Fibroblast of skin of left quadriceps (primary cell): ENCODE measurements around the gene FAM229A.
"Not testable (repeated sequence)": the region's sequence is repeated elsewhere in the genome, so short reads cannot be mapped to it uniquely, and the experiment has no call there.

Experiments used
- DNase-seq, 2 experiments: peaks; one replicate each; pipeline ENCODE4 v3.0.0-alpha.2; 2013; ENCODE audit warnings: low read depth in 2 of 2

Gene FAM229A, protein sequence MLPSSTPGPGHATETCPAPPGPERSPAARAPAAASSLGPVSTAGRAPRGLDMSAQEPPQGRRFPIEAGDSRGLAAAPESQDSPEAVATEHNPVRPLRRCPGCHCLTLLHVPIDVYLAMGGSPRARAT

DNA sequence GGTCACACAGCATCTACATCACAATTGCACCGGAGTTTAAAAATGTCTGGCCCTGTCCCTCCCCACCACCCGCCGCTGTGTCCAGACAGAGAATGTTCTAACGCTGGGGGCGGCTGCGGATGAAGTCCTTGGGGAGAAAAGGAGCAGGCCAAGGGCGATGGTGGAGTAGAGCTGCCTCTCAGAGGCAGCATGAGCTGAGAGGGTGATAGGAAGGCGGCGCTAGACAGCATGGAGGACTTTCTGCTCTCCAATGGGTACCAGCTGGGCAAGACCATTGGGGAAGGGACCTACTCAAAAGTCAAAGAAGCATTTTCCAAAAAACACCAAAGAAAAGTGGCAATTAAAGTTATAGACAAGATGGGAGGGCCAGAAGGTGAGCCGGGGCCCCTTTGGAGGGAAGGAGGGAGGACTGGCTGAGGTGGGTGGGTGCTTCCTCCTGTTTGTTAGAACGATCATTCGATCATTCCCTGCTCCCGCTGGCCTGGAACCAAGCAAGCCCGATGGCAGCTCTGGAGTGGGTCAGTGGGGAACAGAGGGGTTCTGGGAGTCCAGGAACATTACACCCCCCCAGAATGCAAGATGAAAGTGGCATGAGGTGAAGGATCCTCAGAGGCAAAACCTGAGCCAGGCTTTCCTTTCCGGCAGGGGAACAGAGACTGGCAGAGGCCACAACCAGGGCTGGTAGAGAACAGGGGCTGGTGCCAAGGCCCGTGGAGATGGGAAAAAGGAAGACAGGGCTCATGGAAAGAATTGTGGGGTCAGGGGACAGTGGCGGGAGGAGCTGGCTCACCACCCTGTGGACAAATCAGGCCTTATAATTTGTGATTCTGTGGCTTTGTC is at the start of gene FAM229A, which contains the start of gene TSSK3:
Gene FAM229A, minus strand, starts transcription at position 12 of the 840 bp plus-strand sequence. CDS start 394 bp downstream, outside the sequence.
Gene TSSK3, plus strand, starts transcription at position 66 of the 840 bp plus-strand sequence. Its CDS starts 163 bp downstream, at position 229.
- DNase-seq = no peak

DNA sequence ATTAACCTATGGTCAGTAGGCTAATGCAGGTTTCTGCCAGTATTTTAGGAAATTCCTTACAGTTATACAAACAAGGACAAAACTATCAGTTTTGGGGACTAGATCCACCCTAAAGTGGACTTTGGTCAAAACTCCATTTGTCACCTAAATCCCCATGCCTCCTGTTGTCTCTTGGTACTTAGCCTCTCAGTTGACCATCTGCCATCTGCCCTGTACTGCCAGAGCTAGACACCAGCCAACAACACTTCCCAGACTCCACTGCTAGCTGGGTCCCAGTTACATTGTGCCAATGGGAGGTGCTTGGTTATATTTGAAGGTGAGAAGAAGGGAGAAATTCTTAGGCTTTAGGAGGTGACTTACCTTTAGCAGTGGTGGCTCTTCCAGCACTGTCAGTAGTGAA is 49.0 kb upstream of the FAM229A start:
- DNase-seq = no peak

DNA sequence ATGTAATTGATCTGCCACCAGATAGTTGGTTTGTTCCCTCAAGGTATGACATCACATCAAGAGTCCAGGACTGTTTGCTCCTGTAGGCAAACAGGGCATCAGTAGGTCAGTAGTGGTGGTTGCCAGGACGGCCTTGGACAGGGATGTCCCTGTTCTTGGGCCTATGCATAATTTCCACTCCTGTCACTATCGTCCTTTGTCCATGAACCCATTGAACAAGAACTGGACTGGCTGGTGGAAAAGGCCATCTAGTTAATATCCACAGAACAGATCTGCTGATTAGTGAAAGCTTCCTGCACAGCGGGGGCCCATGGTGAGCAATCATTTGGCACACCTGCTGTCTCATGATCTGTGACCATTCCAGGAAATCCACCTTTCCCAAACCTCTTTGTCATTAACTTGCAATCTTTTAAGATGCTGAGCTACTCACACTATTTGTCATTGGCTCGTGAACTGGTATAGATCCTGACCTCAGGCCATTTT is 44.4 kb upstream of the FAM229A start:
- DNase-seq = no peak

DNA sequence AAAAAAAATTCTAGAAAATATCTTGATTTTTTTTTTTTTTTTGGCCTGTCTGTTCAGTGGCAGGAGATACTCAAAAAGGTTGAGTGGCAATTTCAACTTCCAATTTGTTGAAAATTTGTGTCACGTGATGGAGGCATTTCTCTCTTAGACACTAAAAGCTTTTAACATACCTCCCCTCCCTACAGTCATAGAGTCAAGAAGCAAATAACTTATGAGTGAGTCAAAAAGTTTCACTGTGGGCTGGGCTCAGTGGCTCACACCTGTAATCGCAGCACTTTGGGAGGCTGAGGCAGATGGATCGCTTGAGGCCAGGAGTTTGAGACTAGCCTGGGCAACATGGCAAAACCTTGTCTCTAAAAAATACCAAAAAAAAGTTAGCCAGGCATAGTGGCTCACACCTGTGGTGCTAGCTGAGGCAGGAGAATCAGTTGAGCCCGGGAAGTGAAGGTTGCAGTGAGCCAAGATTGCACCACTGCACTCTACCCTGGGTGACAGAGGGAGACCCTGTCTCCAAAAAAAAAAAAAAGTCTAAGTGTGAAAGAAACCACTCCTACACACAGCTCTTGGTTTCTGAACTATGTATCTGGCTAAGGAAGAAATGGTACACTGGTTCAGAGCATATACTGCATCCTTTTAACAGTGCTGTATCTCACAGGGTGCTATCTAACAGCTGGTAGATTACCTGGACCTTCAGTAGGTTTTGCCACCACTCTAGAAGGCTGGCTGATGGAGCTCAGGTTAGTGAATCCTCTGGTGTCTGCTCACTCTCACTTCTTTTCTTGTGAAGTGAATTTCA is 43.6 kb upstream of the FAM229A start:
- no peak for DNase-seq

DNA sequence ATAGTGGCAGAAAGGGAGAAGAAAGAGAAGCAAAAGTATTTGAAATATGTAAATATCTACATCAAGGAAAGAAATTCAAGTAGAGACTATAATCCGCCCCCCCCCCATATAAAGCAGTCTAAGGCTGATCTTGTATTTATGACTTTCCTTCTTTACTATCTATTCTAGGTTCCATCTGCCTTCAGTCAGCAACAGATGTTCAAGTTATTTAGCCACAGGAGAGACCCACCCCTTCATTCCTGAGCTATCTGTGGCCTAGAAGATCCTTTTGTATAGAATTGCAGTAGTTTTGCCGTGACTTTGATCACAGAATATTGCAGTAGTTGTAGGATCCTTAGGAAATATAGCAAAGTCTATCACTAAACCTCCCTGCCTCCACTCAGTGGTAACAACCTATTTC is 42.7 kb upstream of the FAM229A start:
- DNase-seq = peak; percentile 34 to 36

DNA sequence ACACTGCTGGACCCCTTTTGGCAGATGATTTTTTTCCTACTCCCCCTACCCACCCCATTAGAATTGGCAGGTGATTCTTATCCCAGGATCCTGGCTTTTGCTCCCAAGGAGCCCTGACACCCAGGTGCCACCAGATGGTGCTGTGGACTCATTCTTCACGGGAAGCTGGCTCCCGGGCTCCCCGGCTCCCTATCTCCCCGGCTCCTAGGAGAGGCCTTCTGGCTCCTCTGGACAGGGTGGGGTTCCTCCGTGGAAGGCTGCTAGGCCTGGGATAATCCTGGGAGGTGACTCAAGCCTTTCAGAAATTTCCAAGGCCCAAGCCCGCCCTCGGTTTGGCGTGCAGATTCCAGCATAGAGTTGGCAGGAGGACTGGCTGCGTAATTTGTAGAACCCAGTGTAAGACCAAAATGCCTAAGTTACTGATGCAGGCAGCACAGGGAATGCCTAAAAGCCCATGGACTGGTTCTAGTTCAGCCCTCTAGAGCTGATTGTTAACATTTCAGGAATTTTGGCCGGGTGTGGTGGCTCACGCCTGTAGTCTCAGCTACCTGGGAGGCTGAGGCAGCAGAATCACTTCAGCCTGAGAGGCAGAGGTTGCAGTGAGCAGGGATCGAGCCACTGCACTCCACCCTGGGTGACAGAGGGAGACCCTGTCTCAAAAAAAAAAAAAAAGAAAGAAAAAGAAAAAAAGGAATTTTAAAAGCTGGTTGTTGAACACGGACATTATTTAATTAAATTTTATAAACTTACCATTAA is 38.8 kb upstream of the FAM229A start:
- DNase-seq = peak; percentile 69 to 70

DNA sequence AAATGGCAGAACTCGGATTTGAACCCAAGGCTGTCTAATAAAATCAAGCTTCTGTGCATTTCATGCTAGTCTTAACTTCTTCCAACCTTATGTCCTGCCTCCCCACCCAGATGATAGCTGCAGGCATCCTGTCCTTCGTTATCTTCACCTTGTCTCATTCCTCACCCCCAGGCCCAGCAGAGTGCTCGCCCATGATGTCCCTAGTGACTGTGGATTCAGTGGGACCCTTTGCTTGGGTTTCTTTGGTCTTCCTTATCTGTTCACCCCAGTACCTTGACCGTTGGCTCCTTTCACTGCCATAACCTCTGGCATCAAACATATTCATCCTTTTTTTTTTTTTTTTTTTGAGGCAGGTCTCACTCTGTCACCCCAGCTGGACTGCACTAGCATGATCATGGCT is 37.6 kb upstream of the FAM229A start:
- DNase-seq = no peak

DNA sequence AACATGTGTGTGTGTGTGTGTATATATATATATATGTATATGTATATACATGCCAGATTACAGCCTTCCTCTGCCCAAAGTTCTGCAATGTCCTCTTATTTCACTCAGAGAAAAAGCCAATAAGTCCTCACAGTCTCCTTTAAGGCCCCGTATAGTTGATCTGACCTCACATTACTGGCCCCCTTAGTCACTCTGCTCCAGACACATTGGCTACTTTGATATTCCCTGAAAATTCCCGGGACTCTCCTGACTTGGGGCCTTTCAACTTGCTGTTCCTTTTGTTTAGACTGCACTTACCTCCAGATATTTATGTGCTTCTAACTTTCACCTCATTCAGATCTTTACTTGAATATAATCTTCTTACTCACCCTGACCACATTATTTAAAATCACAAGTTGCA is 36.1 kb upstream of the FAM229A start:
- DNase-seq = no peak

DNA sequence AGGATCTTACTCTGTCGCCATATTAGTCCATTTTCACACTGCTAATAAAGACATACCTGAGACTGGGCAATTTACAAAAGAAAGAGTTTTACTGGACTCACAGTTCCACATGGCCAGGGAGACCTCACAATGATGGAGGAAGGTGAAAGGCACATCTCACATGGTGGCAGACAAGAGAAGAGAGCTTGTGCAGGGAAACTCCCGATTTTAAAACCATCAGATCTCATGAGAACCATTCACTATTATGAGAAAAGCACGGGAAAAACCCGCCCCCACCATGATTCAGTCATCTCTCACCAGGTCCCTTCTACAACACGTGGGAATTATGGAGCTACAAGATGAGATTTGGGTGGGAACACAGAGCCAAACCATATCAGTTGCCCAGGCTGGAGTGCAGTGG is 34.2 kb upstream of the FAM229A start:
- DNase-seq = not testable (repeated sequence)

DNA sequence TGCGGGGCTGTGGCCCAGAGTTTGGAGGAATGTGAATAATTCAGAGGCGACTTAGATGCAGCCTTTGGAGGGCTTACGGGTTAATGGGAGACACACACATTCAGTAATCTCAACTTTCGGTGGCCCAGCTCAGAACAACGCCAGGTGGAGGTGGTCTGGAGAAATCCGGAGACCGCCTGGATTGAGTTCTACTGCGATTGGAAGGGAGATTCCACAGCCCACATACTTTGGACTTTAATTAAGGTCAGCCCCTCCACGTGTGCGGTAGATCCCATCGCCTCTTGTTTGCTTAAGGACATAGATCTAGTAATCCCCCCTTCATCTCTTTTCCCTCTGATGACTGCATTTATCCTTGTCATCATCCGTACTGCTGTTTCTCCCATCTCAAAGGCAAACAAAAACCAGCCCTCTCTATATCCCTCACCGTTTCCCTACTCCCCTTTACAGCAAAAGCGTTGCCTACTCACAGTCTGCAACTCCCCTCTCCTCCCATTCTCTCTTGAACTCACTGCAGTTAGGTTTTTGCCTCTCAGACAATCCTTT is 32.7 kb upstream of the FAM229A start:
- DNase-seq = no peak

DNA sequence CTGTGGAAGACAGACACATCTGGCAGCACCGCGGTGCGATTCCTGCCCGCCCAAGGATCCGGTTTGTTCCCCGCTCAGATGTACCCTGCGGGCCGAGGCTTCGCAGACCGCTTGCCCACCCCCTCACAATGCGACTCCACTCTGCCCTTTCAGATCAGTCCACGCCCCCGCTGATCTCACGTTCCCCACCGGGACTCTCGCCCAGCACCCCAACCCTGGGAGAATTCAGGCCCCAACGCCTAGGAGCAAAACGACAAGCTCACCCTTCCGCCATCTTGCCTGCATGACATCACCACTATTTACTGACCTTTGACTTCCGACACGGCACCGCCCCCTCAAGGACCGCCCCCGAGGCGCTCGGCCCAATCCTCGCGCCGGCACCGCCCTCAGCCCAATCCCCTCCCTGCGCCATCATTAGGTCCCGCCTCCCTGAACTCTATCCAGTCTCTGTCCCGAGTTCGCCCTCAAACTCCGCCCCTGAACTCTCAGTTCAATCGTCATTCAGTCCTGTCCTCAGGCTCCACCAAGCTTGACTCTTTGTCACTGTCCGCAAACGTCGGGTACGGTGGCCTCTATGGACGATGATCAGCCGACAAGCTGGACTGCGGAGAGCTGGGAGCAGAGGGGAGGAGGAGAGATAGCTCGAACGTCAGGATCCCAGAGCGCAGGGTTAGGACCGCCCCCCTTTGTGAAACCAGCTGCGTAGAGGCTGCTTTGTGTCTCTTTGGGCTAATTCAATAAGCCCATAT is 32.0 kb upstream of the FAM229A start, which contains the start of gene BSDC1:
Gene BSDC1, minus strand, starts transcription at position 301 of the 749 bp plus-strand sequence. Its CDS starts 27 bp downstream, at position 274.
- peak; percentile 92 to 93 for DNase-seq

DNA sequence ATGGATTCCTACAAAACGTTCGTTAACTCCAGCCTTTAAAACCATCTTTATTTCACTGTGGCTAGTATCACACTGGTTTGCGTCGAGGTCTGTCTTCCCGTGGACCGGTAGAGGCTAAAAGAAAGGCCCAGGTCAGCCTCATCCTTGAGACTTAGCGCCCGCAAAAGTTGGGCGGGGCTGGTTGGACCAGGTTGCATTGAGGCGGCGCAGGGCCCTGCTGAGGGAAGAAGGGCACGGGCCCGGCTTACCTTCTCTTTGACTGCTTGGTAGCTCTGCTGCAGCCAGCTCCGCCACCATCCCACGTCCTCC is 31.5 kb upstream of the FAM229A start:
- no peak for DNase-seq

DNA sequence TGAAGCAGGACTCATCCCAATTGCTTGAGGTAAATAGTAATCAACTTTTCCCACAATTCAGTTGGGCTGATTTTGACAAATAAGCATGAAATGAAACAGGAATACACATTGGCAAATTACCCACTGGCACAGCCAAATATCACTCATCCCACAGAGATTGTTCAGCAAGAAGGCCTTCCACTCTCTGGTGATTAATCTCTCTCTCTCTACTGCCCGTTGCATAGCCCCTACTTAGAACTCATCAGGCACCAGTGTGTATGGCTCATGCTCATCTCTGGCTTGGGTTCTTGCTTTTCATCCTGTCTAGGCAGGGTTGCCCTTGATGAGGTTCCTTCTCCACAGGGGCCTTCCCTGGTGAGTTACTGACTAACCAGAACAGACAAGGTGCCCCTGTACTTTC is 30.9 kb upstream of the FAM229A start:
- no peak for DNase-seq

DNA sequence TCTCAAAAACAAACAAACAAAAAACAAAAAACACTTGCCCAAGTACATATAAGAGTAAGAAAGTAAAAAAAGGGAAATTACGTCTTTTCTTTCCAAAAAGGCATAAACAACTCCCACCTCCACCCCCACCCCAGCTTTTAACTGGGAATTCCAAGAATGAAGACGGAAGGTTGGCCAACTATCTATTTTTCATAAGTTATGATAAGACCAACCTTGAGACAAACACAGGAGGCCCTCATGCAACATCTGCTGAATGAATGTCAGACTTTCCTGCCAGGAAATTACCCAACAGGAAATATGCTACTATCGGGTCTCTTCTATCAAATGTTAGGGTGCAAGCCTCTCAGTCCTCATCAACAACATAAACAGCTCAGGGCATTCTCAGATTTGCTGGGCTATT is 30.0 kb upstream of the FAM229A start:
- no peak for DNase-seq

DNA sequence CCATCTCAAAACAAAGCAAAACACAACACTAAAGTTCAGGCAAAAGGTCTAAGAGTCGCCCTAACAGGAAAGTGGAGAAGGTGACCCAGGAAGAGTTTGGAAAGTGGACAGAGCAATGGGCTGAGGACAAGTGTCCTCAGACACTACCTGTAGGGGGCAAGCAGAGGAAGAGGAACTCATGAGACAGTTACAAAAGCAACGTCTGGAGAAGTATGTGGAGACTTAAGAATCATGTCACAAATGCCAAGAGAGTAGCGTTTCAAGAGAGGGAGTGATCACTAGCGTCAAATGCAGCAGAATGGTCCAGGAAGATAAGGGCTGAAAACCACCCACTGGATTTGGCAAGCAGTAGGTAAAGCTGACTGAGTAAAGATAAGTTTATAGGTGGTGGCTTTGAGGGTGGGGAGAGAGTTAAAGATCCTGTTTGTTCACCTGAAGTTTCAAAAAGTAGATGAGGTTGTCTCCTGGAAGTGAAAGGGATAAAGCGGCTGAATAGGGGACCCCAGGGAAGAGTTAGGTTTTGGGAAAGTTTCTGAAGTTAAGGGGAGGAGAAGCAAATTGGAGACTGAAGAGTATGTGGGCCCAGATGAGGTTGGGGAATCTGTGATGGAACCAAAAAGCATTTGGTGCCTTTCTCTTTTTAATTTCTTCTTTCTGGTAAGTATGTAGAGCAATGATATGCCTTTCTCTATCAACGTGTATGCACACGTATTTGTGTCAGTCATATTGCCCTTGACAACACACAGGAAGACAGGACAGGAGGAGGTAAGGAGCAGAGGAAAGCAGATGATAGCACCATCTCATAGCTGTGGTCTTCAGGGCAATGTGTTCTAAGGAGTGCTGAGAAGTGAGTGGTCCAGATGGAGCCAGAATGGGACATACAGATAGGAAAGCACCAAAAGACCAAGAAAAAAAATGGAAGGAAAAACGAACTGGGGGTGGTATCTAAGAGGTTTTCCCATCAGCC is 28.9 kb upstream of the FAM229A start:
- DNase-seq = no peak

DNA sequence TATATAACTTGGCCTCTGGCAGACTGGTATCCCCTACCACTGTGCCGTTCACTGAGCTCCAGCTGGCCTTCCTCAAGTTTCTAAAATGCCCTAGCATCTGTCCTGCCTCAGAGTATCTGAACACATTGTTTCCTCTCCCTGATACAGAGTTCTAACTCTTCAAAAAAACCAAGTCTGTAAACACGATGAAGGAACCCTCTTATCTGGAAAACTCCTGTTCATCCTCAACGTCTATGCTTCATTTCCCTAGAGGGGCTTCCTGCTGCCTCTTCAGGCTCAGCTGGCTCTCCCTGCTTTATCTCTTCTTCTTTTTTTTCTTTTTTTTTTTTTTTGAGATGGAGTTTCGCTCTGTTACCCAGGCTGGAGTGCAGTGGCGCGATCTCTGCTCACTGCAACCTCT is 26.4 kb upstream of the FAM229A start:
- DNase-seq = no peak

DNA sequence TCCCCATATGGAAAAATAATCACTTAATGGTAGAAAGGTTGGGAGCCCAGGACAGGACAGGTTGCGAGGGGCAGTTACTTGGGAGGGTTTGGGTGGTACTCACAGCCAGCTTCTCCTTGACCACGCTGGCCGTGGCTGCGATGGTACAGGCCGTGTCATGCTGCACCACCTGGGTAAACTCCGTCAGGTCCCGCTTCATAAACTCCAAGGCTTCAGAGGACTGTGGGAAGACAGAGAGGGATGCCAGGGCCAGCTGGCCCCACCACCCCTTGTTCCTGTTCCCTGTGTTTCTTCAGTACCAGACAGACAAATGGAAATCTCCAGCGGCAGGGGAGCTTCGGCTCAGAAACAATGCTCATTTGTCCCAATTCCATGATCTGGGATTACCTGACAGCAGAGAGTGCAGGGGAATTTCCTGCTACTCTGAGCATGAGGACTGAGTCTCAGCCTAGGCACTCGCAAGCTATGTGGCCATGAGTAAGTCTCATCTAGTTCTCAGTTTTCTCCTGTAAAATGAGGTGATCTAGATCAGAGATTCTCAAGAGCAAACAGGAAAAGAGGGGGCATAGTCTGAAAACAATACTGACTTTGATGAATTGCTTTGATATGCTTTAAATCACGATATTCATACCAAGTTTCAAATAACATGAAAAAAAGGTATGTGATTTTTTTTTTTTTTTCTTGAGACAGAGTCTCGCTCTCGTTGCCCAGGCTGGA is 24.5 kb upstream of the FAM229A start:
- no peak for DNase-seq

DNA sequence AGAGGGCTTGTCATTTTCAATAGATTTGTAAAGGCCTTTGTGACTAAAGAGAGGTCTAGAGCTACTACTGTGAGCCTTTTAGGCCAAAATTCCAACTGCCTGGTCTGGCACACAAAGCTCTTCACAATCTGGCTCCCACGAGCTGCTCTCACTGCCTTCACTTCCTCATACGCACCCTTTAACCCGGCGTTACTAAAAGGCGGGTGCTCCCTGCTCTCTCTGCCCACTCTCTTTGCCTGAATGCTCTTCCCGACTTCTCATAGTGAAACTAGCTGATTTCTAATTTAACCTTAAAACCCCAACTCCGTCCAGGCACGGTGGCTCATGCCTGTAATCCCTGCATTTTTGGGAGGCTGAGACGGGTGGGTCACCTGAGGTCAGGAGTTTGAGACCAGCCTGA is 17.8 kb upstream of the FAM229A start:
- DNase-seq = no peak
